Measurements from ENCODE around the gene MOB3A.
"Not testable (repeated sequence)": the region's sequence is repeated elsewhere in the genome, so short reads cannot be mapped to it uniquely, and the experiment has no call there.

Gene MOB3A

DNA sequence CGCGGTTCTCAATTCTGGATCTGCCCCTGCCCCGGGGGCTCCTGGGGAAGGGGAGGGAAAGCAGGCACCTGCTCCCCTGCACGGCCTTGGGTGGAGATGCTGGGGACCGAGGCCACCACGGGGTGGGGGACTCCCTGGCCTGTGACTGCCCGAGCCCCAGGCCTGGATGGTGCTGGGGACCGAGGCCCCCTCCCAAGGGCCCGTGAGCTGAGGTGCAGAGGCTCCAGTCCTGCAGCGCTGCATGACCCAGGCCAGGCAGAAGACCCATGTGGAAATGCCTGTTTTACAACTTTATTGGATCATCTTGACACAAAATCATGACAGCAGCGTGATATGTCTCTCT lies 4.6 kb upstream of the MOB3A start:
- H3K27me3 ChIP-seq (ENCODE audit: insufficient read depth, insufficient read length): no peaks in the 10 kb centered on the region
- no peak overlapping the region for H3K9ac ChIP-seq (ENCODE audit: insufficient read length, low read depth)
- peaks cover 4% of the 10 kb centered on the region; the same call in 1 of the 2 replicates for H3K9me3 ChIP-seq (ENCODE audit: insufficient read depth, low read length)
- peaks cover 70% of the 10 kb centered on the region for H3K36me3 ChIP-seq (ENCODE audit: insufficient read depth, insufficient read length, low read length)
- TF ChIP-seq SUZ12 (IDR thresholded peaks at IDR 0.05; ENCODE audit: extremely low read depth, insufficient read depth, insufficient read length): no peak
- TF ChIP-seq ZNF274 (IDR thresholded peaks at IDR 0.05; ENCODE audit: low read depth, low read length): no peak
- TF ChIP-seq YY1 (IDR thresholded peaks at IDR 0.05; ENCODE audit: insufficient read depth, insufficient read length): no peak
- peaks cover 14% of the 10 kb centered on the region for H3K4me1 ChIP-seq (ENCODE audit: insufficient read depth, insufficient read length)
- DNase-seq (ENCODE audit: low read depth, low spot score): no peak
- no peak overlapping the region for H3K4me3 ChIP-seq (ENCODE audit: insufficient read length, low read depth)

DNA sequence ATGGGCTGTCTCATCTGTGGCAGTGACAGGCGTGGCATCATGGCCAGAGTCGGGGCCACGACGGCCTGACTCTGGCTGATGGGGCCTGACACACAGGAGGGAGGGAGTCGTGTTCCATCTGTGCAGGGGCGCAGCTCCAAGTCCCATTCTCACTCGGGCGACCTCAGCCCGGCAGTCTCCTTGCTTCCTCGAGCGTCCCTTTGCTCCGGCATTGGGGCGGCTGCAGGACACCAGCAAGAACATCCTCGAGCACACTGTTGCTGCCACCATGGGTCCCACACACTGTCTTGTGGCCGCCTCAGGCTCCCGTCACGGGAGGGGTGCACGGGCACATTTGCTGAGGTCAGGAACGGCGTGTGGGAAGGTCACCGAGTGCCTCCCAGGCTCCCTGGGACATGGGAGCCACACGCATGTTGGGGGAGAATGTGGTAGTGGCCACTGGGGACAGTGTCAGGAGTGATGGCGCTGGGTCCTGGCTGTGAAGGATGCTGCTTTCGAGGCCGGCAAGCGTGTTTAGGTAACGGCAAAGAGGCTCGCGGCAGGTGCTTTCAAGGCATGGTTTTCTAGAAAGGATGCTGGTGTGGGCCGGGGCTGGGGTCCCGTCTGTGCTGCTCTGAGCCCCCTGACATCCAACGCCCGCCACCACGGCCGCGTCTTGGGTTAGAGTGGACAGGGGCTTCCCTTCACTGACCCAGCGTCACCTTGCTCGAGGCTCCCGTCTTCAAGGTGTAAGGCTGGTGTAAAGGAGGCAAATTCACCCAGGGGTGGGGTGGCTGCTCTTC lies 4.0 kb upstream of the MOB3A start:
- H3K4me3 ChIP-seq (ENCODE audit: insufficient read length, low read depth): no peak overlapping the region
- no peak overlapping the region for H3K9ac ChIP-seq (ENCODE audit: insufficient read length, low read depth)
- TF ChIP-seq ZNF274 (IDR thresholded peaks at IDR 0.05; ENCODE audit: low read depth, low read length) (no peak), YY1 (IDR thresholded peaks at IDR 0.05; ENCODE audit: insufficient read depth, insufficient read length) (no peak), SUZ12 (IDR thresholded peaks at IDR 0.05; ENCODE audit: extremely low read depth, insufficient read depth, insufficient read length) (no peak)
- H3K9me3 ChIP-seq (ENCODE audit: insufficient read depth, low read length): no peaks in the 10 kb centered on the region
- peaks cover 14% of the 10 kb centered on the region for H3K4me1 ChIP-seq (ENCODE audit: insufficient read depth, insufficient read length)
- H3K36me3 ChIP-seq (ENCODE audit: insufficient read depth, insufficient read length, low read length): peaks cover 65% of the 10 kb centered on the region
- no peaks in the 10 kb centered on the region for H3K27me3 ChIP-seq (ENCODE audit: insufficient read depth, insufficient read length)
- DNase-seq (ENCODE audit: low read depth, low spot score): no peak

DNA sequence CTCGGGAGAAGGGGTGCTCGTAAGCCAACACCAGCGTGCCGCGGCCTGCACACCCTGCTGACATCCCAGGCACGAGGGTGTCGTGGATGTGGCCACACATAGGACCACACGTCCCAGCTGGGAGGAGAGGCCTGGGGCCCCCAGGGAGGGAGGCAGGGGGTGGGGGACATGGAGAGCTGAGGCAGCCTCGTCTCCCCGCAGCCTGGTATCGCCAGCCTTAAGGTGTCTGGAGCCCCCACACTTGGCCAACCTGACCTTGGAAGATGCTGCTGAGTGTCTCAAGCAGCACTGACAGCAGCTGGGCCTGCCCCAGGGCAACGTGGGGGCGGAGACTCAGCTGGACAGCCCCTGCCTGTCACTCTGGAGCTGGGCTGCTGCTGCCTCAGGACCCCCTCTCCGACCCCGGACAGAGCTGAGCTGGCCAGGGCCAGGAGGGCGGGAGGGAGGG lies 3.0 kb upstream of the MOB3A start:
- TF ChIP-seq SUZ12 (IDR thresholded peaks at IDR 0.05; ENCODE audit: extremely low read depth, insufficient read depth, insufficient read length) (no peak), YY1 (IDR thresholded peaks at IDR 0.05; ENCODE audit: insufficient read depth, insufficient read length) (no peak), ZNF274 (IDR thresholded peaks at IDR 0.05; ENCODE audit: low read depth, low read length) (no peak)
- H3K9me3 ChIP-seq (ENCODE audit: insufficient read depth, low read length): no peaks in the 10 kb centered on the region
- H3K9ac ChIP-seq (ENCODE audit: insufficient read length, low read depth): no peak overlapping the region
- no peak for DNase-seq (ENCODE audit: low read depth, low spot score)
- peaks cover 55% of the 10 kb centered on the region for H3K36me3 ChIP-seq (ENCODE audit: insufficient read depth, insufficient read length, low read length)
- H3K4me3 ChIP-seq (ENCODE audit: insufficient read length, low read depth): no peak overlapping the region
- no peaks in the 10 kb centered on the region for H3K27me3 ChIP-seq (ENCODE audit: insufficient read depth, insufficient read length)
- peaks cover 14% of the 10 kb centered on the region for H3K4me1 ChIP-seq (ENCODE audit: insufficient read depth, insufficient read length)

DNA sequence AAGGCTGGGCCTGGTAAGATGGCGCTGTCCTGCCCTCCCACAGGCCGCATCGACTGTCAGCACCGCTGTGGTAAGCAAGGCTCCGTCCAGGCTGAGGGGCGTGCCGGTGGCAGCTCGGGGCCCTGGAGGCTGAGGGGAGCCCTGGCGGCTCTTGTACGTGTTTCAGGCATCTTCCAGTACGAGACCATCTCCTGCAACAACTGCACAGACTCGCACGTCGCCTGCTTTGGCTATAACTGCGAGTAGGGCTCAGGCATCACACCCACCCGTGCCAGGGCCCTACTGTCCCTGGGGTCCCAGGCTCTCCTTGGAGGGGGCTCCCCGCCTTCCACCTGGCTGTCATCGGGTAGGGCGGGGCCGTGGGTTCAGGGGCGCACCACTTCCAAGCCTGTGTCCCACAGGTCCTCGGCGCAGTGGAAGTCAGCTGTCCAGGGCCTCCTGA lies 1.8 kb upstream of the MOB3A start:
- peaks cover 14% of the 10 kb centered on the region for H3K4me1 ChIP-seq (ENCODE audit: insufficient read depth, insufficient read length)
- H3K27me3 ChIP-seq (ENCODE audit: insufficient read depth, insufficient read length): no peaks in the 10 kb centered on the region
- no peaks in the 10 kb centered on the region for H3K9me3 ChIP-seq (ENCODE audit: insufficient read depth, low read length)
- TF ChIP-seq ZNF274 (IDR thresholded peaks at IDR 0.05; ENCODE audit: low read depth, low read length) (no peak), SUZ12 (IDR thresholded peaks at IDR 0.05; ENCODE audit: extremely low read depth, insufficient read depth, insufficient read length) (no peak), YY1 (IDR thresholded peaks at IDR 0.05; ENCODE audit: insufficient read depth, insufficient read length) (no peak)
- H3K36me3 ChIP-seq (ENCODE audit: insufficient read depth, insufficient read length, low read length): peaks cover 52% of the 10 kb centered on the region
- H3K4me3 ChIP-seq (ENCODE audit: insufficient read length, low read depth): no peak overlapping the region
- H3K9ac ChIP-seq (ENCODE audit: insufficient read length, low read depth): peak overlapping the region; percentile 26
- no peak for DNase-seq (ENCODE audit: low read depth, low spot score)

DNA sequence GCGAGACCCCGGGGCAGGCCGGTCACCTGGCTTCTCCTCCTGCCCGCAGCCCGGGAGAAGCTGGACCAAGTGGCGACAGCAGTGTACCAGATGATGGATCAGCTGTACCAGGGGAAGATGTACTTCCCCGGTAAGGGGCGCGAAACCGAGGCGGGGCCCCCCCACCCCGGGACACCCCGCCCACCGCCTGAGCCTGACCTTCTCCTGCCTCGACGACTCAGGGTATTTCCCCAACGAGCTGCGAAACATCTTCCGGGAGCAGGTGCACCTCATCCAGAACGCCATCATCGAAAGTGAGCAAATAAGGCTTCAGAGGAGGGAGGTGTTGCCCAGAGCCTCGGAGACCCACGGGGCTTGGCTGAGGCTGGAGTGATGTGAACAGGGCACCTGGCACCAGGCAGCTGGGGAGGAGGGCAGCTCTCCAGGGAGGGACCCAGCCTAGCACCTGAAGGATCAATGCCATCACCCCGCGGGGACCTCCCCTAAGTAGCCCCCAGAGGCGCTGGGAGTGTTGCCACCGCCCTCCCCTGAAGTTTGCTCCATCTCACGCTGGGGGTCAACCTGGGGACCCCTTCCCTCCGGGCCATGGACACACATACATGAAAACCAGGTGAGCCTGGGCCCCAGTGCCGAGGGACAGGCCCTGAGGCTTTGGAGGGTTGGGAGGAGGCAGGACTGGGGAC lies 1.2 kb upstream of the MOB3A start:
- Histone ChIP-seq H3K9ac (ENCODE audit: insufficient read length, low read depth) (peak overlapping the region; percentile 61), H3K9me3 (ENCODE audit: insufficient read depth, low read length) (no peaks in the 10 kb centered on the region), H3K4me3 (ENCODE audit: insufficient read length, low read depth) (peak overlapping the region; percentile 11), H3K36me3 (ENCODE audit: insufficient read depth, insufficient read length, low read length) (peaks cover 52% of the 10 kb centered on the region), H3K27me3 (ENCODE audit: insufficient read depth, insufficient read length) (no peaks in the 10 kb centered on the region), H3K4me1 (ENCODE audit: insufficient read depth, insufficient read length) (peaks cover 14% of the 10 kb centered on the region)
- no peak for DNase-seq (ENCODE audit: low read depth, low spot score)
- no peak for TF ChIP-seq YY1 (IDR thresholded peaks at IDR 0.05; ENCODE audit: insufficient read depth, insufficient read length)
- TF ChIP-seq ZNF274 (IDR thresholded peaks at IDR 0.05; ENCODE audit: low read depth, low read length): no peak
- no peak for TF ChIP-seq SUZ12 (IDR thresholded peaks at IDR 0.05; ENCODE audit: extremely low read depth, insufficient read depth, insufficient read length)

DNA sequence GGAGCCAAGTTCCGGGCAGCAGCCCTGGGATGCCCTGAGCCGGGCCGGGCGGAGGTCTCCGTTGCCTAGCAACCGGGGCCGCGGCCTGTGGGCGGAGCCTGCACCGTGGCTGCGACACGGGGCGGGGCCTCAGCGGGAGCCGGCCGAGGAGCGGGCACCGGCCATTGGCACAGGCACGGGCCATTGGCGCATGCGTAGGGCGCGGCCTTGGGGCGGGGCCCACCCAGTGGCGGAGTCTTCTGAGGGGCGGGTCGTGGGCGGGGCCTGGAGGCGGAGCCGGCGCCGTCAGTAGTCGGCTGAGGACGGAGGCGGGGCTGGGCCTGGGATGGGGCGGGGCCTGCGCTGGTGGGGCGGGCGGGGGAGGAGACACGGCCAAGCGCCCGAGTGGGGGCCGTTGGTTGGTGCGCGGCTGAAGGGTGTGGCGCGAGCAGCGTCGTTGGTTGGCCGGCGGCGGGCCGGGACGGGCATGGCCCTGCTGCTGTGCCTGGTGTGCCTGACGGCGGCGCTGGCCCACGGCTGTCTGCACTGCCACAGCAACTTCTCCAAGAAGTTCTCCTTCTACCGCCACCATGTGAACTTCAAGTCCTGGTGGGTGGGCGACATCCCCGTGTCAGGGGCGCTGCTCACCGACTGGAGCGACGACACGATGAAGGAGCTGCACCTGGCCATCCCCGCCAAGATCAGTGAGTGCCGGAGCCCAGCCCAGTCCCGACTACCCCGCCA lies 515 bp upstream of the MOB3A start, which contains the start of gene IZUMO4:
Gene IZUMO4, plus strand, starts transcription at position 436 of the 723 bp plus-strand sequence. Its CDS starts 31 bp downstream, at position 467.
- H3K4me3 ChIP-seq (ENCODE audit: insufficient read length, low read depth): peak within 1 kb of the TSS; percentile 62
- H3K36me3 ChIP-seq (ENCODE audit: insufficient read depth, insufficient read length, low read length): peaks cover 46% of the 10 kb centered on the region
- DNase-seq (ENCODE audit: low read depth, low spot score): peak; percentile 92
- H3K27me3 ChIP-seq (ENCODE audit: insufficient read depth, insufficient read length): no peaks in the 10 kb centered on the region
- no peaks in the 10 kb centered on the region for H3K9me3 ChIP-seq (ENCODE audit: insufficient read depth, low read length)
- H3K4me1 ChIP-seq (ENCODE audit: insufficient read depth, insufficient read length): peaks cover 14% of the 10 kb centered on the region
- TF ChIP-seq YY1 (IDR thresholded peaks at IDR 0.05; ENCODE audit: insufficient read depth, insufficient read length): no peak
- no peak for TF ChIP-seq ZNF274 (IDR thresholded peaks at IDR 0.05; ENCODE audit: low read depth, low read length)
- TF ChIP-seq SUZ12 (IDR thresholded peaks at IDR 0.05; ENCODE audit: extremely low read depth, insufficient read depth, insufficient read length): no peak
- peak within 1 kb of the TSS; percentile 76 for H3K9ac ChIP-seq (ENCODE audit: insufficient read length, low read depth)

DNA sequence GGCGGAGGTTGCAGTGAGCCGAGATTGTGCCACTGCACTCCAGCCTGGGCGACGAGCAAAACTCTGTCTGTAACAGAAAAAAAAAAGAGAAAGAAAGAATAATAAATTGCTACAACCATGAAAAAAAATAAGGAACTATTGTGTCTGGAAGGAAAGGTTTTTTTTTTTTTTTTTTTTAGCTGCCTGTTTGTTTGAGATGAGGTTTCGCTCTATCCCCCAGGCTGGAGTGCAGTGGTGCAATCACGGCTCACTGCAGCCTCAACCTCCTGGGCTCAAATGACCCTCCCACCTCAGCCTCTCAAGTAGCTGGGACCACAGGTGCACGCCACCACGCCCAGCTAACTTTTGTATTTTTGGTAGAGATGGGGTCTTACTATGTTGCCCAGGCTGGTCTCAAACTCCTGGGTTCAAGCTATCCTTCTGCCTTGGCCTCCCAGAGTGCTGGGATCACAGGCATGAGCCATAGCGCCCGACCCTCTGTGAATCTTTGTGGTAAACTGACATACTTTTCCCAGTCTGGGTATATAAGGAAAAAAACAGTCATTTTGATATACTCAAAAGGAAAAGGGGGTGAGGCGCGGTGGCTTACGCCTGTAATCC lies 4.1 kb downstream of the MOB3A start:
- Histone ChIP-seq H3K36me3 (ENCODE audit: insufficient read depth, insufficient read length, low read length) (peaks cover 12% of the 10 kb centered on the region), H3K4me1 (ENCODE audit: insufficient read depth, insufficient read length) (peaks cover 17% of the 10 kb centered on the region)
- not testable (repeated sequence) for H3K4me3 ChIP-seq (ENCODE audit: insufficient read length, low read depth); H3K27me3 ChIP-seq (ENCODE audit: insufficient read depth, insufficient read length); H3K9me3 ChIP-seq (ENCODE audit: insufficient read depth, low read length); DNase-seq (ENCODE audit: low read depth, low spot score); H3K9ac ChIP-seq (ENCODE audit: insufficient read length, low read depth)
